RWPE1 (cell line): ENCODE data around the gene KCNMB4.

Experiments used
- CTCF ChIA-PET: fragments of 350-600 bp; sonication (Branson Sonifier 250); formaldehyde crosslinking; extraction: SDS; loops from one replicate; lab custom pipeline; 2021; lab: Yijun Ruan, JAX
- POLR2A ChIA-PET: fragments of 400-600 bp; formaldehyde crosslinking; extraction: SDS; loops from one replicate; lab custom pipeline; 2020; ENCODE audit warnings: antibody characterized with exemption; ENCODE audit not compliant: low non-redundant PET; lab: Yijun Ruan, JAX
- DNase-seq: peaks from one replicate; pipeline ENCODE4 v3.0.0; 2012; ENCODE audit warnings: low spot score
- H3K27ac ChIP-seq: fragments of 450-650 bp; 2 replicates; pipeline ENCODE4 v1.5.1; 2017
- CTCF ChIP-seq: fragments of 450-650 bp; conservative IDR thresholded peaks from 2 replicates; pipeline ENCODE4 v1.5.1; 2017; ENCODE audit warnings: low read depth, mild to moderate bottlenecking

The KCNMB4 gene

GRCh38 chr12:70456953-70457352 is 90.9 kb downstream of the KCNMB4 start:
- POLR2A ChIA-PET, result no interaction called here
- DNase-seq, result no peak
- TF ChIP-seq CTCF, result no peak
- H3K27ac ChIP-seq, result no peak overlapping the region
- CTCF ChIA-PET, result no interaction called here

- ChIA-PET POLR2A (no interaction called here), CTCF (interaction anchor here (0.6 kb wide), 1 partner anchor 13 kb away, joined by 4 read pairs; no protein-coding TSS in a partner anchor)
- H3K27ac ChIP-seq, result no peak overlapping the region
- no peak for TF ChIP-seq CTCF
- DNase-seq, result no peak
These were observed 93.7 kb downstream of the KCNMB4 start for GRCh38 chr12:70459786-70460185.

- POLR2A ChIA-PET, result no interaction called here
- CTCF ChIA-PET, result no interaction called here
- DNase-seq, result no peak
- TF ChIP-seq CTCF, result no peak
- H3K27ac ChIP-seq, result no peak overlapping the region
These were observed 97.9 kb downstream of the KCNMB4 start for GRCh38 chr12:70463997-70464396.

- ChIA-PET CTCF (interaction anchor here (0.9 kb wide), 1 partner anchor 30 kb away, joined by 9 read pairs; no protein-coding TSS in a partner anchor), POLR2A (no interaction called here)
- no peak overlapping the region for H3K27ac ChIP-seq
- no peak for TF ChIP-seq CTCF
- DNase-seq, result no peak
These were observed 100.7 kb downstream of the KCNMB4 start for GRCh38 chr12:70466753-70467152.

GRCh38 chr12:70467476-70467875 is 101.4 kb downstream of the KCNMB4 start:
- CTCF ChIA-PET, result interaction anchor here (0.6 kb wide), 1 partner anchor 30 kb away, joined by 3 read pairs; no protein-coding TSS in a partner anchor
- no peak for DNase-seq
- no peak for TF ChIP-seq CTCF
- no peak overlapping the region for H3K27ac ChIP-seq
- POLR2A ChIA-PET, result no interaction called here

- ChIA-PET CTCF (interaction anchor here (0.6 kb wide), 2 partner anchors 30 to 1010 kb away, joined by 3 read pairs; no protein-coding TSS in a partner anchor), POLR2A (no interaction called here)
- no peak overlapping the region for H3K27ac ChIP-seq
- no peak for DNase-seq
- TF ChIP-seq CTCF, result no peak
These were observed 102.0 kb downstream of the KCNMB4 start for GRCh38 chr12:70467918-70468733.
